Omental fat pad (tissue), 4 donors: ENCODE measurements around the gene ADCY10. TPM values are rescaled to one million over a fixed set of nuclear protein-coding genes. Genes with fewer than 3 reads are reported as not detected.

Experiments
- ATAC-seq: fragments of 150-250 bp; one replicate; pipeline ENCODE4 v1.9.1; 2016; ENCODE audit warnings: mild to moderate bottlenecking, moderate library complexity; ENCODE audit not compliant: low FRiP score
- DNase-seq: peaks from one replicate; pipeline ENCODE4 v3.0.0-alpha.2; 2019; ENCODE audit warnings: low spot score
- CTCF ChIP-seq, 3 donors: fragments of 450-650 bp; IDR thresholded peaks; one replicate each; pipeline ENCODE4 v1.5.1; 2016 to 2017; ENCODE audit warnings: antibody characterized with exemption in 3 of 3, mild to moderate bottlenecking in 3 of 3, moderate library complexity in 2 of 3
- total RNA-seq, 4 donors: library from RNA; depleted of rRNA; stranded (reverse); fragments of >200 nt; gene quantifications; one replicate each; pipeline ENCODE4 v1.1.0, GENCODE V29; 2016

ADCY10 gene
- total RNA-seq, 4 donors from 2014 or later = 0.32 to 1.0 (median 0.75) TPM; not detected in 1

GRCh38 chr1:167763525-167764220, 150.3 kb downstream of the ADCY10 start:
- peak; percentile 70 for ATAC-seq
- TF ChIP-seq CTCF (IDR thresholded peaks at IDR 0.05) = no peak

GRCh38 chr1:167762061-167762746, 151.7 kb downstream of the ADCY10 start:
- TF ChIP-seq CTCF (IDR thresholded peaks at IDR 0.05) = no peak
- ATAC-seq = no peak

More at GRCh38 chr1:167763525-167764220, 150.3 kb downstream of the ADCY10 start:
- DNase-seq = no peak

GRCh38 chr1:167761400-167761799, 152.5 kb downstream of the ADCY10 start:
- no peak for TF ChIP-seq CTCF (IDR thresholded peaks at IDR 0.05)
- no peak for ATAC-seq
- DNase-seq = no peak

More at GRCh38 chr1:167762061-167762746, 151.7 kb downstream of the ADCY10 start:
- DNase-seq = no peak

Other genes with a start within 250 kb of the ADCY10 start
- 100 to 1,000 TPM; 102 to 116 (median 108) TPM for gene MPZL1, start 192.2 kb downstream of the ADCY10 start, total RNA-seq
- gene DCAF6, start 22.5 kb upstream of the ADCY10 start, total RNA-seq = 10 to 100 TPM; 57.2 to 98.4 (median 75.5) TPM
- gene MPC2, start 22.9 kb upstream of the ADCY10 start, total RNA-seq = 10 to 100 TPM; 18.7 to 39.1 (median 33.2) TPM
- gene GPR161, start 222.8 kb upstream of the ADCY10 start, total RNA-seq = 1 to 10 TPM; 4.0 to 8.0 (median 5.9) TPM